GM12878 (cell line): Measurements from ENCODE around the gene ALDH1A2. TPM values are rescaled to one million over a fixed set of nuclear protein-coding genes. Genes with fewer than 3 reads are reported as not detected.

Experiments used
- ATAC-seq: fragments of 200-7000 bp; cut with Tn5 transposase; 3 replicates; pipeline ENCODE4 v1.9.1; 2020; ENCODE audit warnings: mild to moderate bottlenecking, moderate library complexity
- BruUV-seq: library from RNA; stranded (reverse); fragments of 400-500 nt; replicated peaks from 2 replicates; lab custom pipeline; 2021; lab: Mats Ljungman, UMichigan
- CTCF ChIA-PET: fragments of 300-600 bp; sonication (Branson Sonifier 250); formaldehyde crosslinking; extraction: SDS; loops from one replicate; lab custom pipeline; 2021; ENCODE audit warnings: inconsistent platforms; lab: Yijun Ruan, JAX
- POLR2A ChIA-PET: fragments of 350-600 bp; formaldehyde crosslinking; extraction: SDS; loops from one replicate; lab custom pipeline; 2021; ENCODE audit warnings: inconsistent platforms; lab: Charles Lee
- RAD21 ChIA-PET: fragments of 300-600 bp; sonication (Branson Sonifier 250); formaldehyde crosslinking; loops from one replicate; lab custom pipeline; 2023; ENCODE audit warnings: antibody characterized with exemption; ENCODE audit not compliant: unreplicated experiment; lab: Charles Lee
- SMC1A ChIA-PET: fragments of 300-600 bp; sonication (Branson Sonifier 250); formaldehyde crosslinking; loops from one replicate; lab custom pipeline; 2023; ENCODE audit not compliant: unreplicated experiment, uncharacterized antibody; lab: Charles Lee
- DNase-seq: peaks from one replicate; pipeline ENCODE4 v3.0.0-alpha.2; 2011; ENCODE audit warnings: low read depth, low spot score
- FAIRE-seq: peaks from 3 replicates; lab custom pipeline; 2011; peaks lifted over from hg19 to GRCh38; lab: Jason Lieb, UNC
- H2AFZ ChIP-seq: 2 replicates; pipeline ENCODE4 v1.6.0; 2011; ENCODE audit warnings: low read depth, low read length, control low read depth; ENCODE audit not compliant: control insufficient read depth
- H3K27ac ChIP-seq: 2 replicates; pipeline ENCODE4 v1.5.1; 2011; ENCODE audit warnings: control low read depth; ENCODE audit not compliant: control insufficient read depth, insufficient read depth
- H3K27me3 ChIP-seq, 2 experiments: replicated peaks in 1 of 2; 2 replicates each; pipeline versions ENCODE4 v1.6.0 to v1.6.1; 2011; ENCODE audit warnings: low read length in 1 of 2; ENCODE audit not compliant: control insufficient read depth in 2 of 2, insufficient read depth in 2 of 2
- H3K36me3 ChIP-seq, 2 experiments: 2 replicates each; pipeline ENCODE4 v1.5.1; 2011; ENCODE audit warnings: low read length in 1 of 2; ENCODE audit not compliant: control insufficient read depth in 2 of 2, insufficient read depth in 2 of 2
- H3K4me1 ChIP-seq: 2 replicates; pipeline ENCODE4 v1.6.1; 2011; ENCODE audit warnings: mild to moderate bottlenecking, low read length, moderate library complexity, mixed read lengths; ENCODE audit not compliant: control insufficient read depth, insufficient read depth
- H3K4me2 ChIP-seq: 2 replicates; pipeline ENCODE4 v1.6.0; 2011; ENCODE audit warnings: control low read depth; ENCODE audit not compliant: control insufficient read depth, insufficient read depth
- H3K4me3 ChIP-seq: fragments of 200-600 bp; sonication (generic); 2 replicates; pipeline ENCODE4 v1.5.1; 2016
- H3K79me2 ChIP-seq: 2 replicates; pipeline ENCODE4 v1.6.0; 2011; ENCODE audit warnings: low read length; ENCODE audit not compliant: control insufficient read depth, insufficient read depth
- H3K9ac ChIP-seq: 2 replicates; pipeline ENCODE4 v1.8.0; 2011; ENCODE audit warnings: low read length, control low read depth, mixed read lengths; ENCODE audit not compliant: control insufficient read depth, insufficient read depth
- H3K9me3 ChIP-seq: replicated peaks from 3 replicates; pipeline ENCODE4 v1.5.1; 2011; ENCODE audit warnings: mild to moderate bottlenecking, low read length; ENCODE audit not compliant: control insufficient read depth, insufficient read depth
- H4K20me1 ChIP-seq: 2 replicates; pipeline ENCODE4 v1.6.0; 2011; ENCODE audit not compliant: control insufficient read depth, insufficient read depth
- CREM ChIP-seq: IDR thresholded peaks from 2 replicates; pipeline ENCODE4 v1.6.1; 2014; ENCODE audit warnings: antibody characterized with exemption, low read depth
- DPF2 ChIP-seq: fragments of 450-650 bp; IDR thresholded peaks from 2 replicates; pipeline ENCODE4 v1.6.1; 2017; ENCODE audit warnings: mild to moderate bottlenecking
- ESRRA ChIP-seq: IDR thresholded peaks from 2 replicates; pipeline ENCODE4 v1.6.1; 2012; ENCODE audit warnings: mild to moderate bottlenecking, low read length, improper control_type of control experiment
- RFX5 ChIP-seq: IDR thresholded peaks from 2 replicates; pipeline ENCODE4 v1.6.1; 2011; ENCODE audit warnings: low read depth, low read length, improper control_type of control experiment
- RUNX3 ChIP-seq: IDR thresholded peaks from 2 replicates; pipeline ENCODE4 v1.6.1; 2012; ENCODE audit warnings: low read length, inconsistent platforms
- SMAD1 ChIP-seq: fragments of 450-650 bp; IDR thresholded peaks from 2 replicates; pipeline ENCODE4 v1.6.1; 2018; ENCODE audit warnings: mild to moderate bottlenecking, low read depth; ENCODE audit not compliant: partially characterized antibody
- YY1 ChIP-seq: IDR thresholded peaks from 2 replicates; pipeline ENCODE4 v1.6.1; 2011; ENCODE audit warnings: low read depth, mild to moderate bottlenecking, low read length
- ZBED1 ChIP-seq: IDR thresholded peaks from 2 replicates; pipeline ENCODE4 v1.6.1; 2016; ENCODE audit warnings: borderline replicate concordance
- WGBS: methylation state at CpG from one replicate; pipeline ENCODE4 v1.1.6; 2016; ENCODE audit warnings: low lambda C conversion rate; ENCODE audit not compliant: insufficient replicate concordance, insufficient coverage; ENCODE audit errors: missing lambda C conversion rate; 5-methylcytosine and 5-hydroxymethylcytosine counted together
- in situ Hi-C: fragments of 300-500 bp; cut with MboI; formaldehyde crosslinking; loops from 9 replicates; pipeline ENCODE4 v1.14.3; 2018; ENCODE audit warnings: mixed read lengths
- intact Hi-C: fragments of 100-400 bp; cut with micrococcal nuclease; formaldehyde crosslinking; loops from one replicate; pipeline ENCODE4 v1.14.2; 2022; ENCODE audit not compliant: unreplicated experiment
- polyA plus RNA-seq, 11 experiments: library from polyadenylated mRNA; depleted of rRNA in 4 of 11; unstranded in 6 of 11; stranded (reverse) in 5 of 11; fragments of >200 nt; fragmentation: Nextera tagmentation in 4 of 11; fragmentation: Illumina TruSeq in 1 of 11; extraction: Ambion mirVana in 4 of 11; extraction: Trizol in 1 of 11; gene quantifications; 1 replicate in 1 of 11; 2 replicates in 10 of 11; pipeline versions ENCODE4 v1.2.1 to v1.2.3, GENCODE V29; 2011 to 2016; ENCODE audit warnings: inconsistent platforms in 2 of 11, missing spikeins in 2 of 11, low read depth in 1 of 11
- total RNA-seq, 4 experiments: library from RNA; depleted of rRNA in 3 of 4; stranded (reverse); fragments of >200 nt in 3 of 4; fragmentation: Illumina TruSeq in 1 of 4; extraction: Trizol in 1 of 4; gene quantifications; 2 replicates each; pipeline versions ENCODE4 v1.2.1 to v1.2.3, GENCODE V29; 2013 to 2021
- TF ChIP-seq, protein P1 (sequence below): fragments of 450-650 bp; IDR thresholded peaks from 2 replicates; pipeline ENCODE4 v1.6.1; 2016; ENCODE audit warnings: mild to moderate bottlenecking, moderate library complexity, borderline replicate concordance
- TF ChIP-seq, protein P2 (sequence below): fragments of 150-350 bp; IDR thresholded peaks from 2 replicates; pipeline ENCODE4 v1.6.1; 2014; ENCODE audit warnings: mild to moderate bottlenecking, low read depth, low read length

ALDH1A2 gene
- total and polyA plus RNA-seq, 10 of the 15 experiments (the other 5 are each of a cell fraction or from before 2014, with no cell fraction given): 0.06 to 0.92 (median 0.18) TPM; not detected in 5

DNA sequence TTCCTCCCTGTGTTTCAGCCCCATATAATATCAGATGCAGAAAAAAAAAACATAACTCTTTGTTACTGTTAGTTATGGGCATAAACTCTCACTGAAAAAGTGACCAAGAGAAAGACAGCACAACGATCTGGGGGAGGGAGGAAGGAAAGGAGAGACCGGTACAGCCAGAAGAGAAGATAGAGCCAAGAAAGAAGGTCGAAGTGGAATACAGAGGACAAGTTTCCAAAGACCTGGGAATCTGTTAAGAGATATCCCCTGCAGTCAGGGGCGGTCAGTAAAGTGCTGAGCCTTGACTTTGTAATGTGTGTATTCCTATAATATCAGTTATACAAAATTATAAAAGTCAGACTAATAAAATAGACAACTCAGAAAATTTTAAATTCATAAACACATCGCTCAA, 3.3 kb downstream of the ALDH1A2 start:
- no TSS peak for BruUV-seq
- 23% methylated on average over 5 of the region's 5 CpGs for WGBS
- Histone ChIP-seq H3K4me2 (no peak overlapping the region), H3K27me3 (peaks cover 2 to 16% of the 10 kb centered on the region in 2 experiments), H2AFZ (no peak overlapping the region), H3K4me3 (no peak overlapping the region), H4K20me1 (no peaks in the 10 kb centered on the region), H3K9ac (no peak overlapping the region), H3K27ac (no peak overlapping the region), H3K9me3 (no peaks in the 10 kb centered on the region; the same call in 2 of the 3 replicates), H3K36me3 (no peaks in the 10 kb centered on the region), H3K4me1 (no peaks in the 10 kb centered on the region), H3K79me2 (no peaks in the 10 kb centered on the region)
- RAD21 ChIA-PET: no interaction called here
- no peak for TF ChIP-seq ESRRA
- TF ChIP-seq RUNX3: no peak
- TF ChIP-seq CREM: no peak
- TF ChIP-seq YY1: no peak
- no peak for TF ChIP-seq RFX5
- intact Hi-C loops (loop anchor here (10.0 kb wide), 1 partner anchor 497 kb away; no protein-coding TSS in a partner anchor), in situ Hi-C loops (no loop called here)
- CTCF ChIA-PET: no interaction called here
- no peak for ATAC-seq
- POLR2A ChIA-PET: no interaction called here
- DNase-seq: no peak
- SMC1A ChIA-PET: interaction anchor here (1.0 kb wide), 1 partner anchor 11 kb away, joined by 3 read pairs; no protein-coding TSS in a partner anchor
- FAIRE-seq: no peak

DNA sequence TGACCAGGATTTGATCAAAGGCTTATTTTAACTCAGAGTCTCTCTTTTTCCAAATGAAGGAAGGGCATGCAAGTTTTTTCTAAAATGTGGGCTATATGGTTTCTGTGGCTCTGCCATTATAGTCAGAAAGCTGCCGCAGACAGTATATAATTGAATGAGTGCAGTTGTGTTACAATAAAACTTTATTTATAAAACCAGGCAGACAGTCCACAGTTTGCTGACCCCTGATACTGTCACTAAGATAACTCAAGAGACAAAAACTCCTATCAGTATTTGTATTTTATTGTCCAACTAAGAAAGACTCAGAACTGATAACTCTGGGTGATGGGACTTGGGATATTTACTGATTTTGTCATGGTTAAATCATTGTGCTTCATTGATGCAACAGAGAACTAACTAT, 4.9 kb downstream of the ALDH1A2 start:
- Histone ChIP-seq H4K20me1 (no peaks in the 10 kb centered on the region), H3K27me3 (peaks cover 0 to 13% of the 10 kb centered on the region in 2 experiments), H3K9me3 (no peaks in the 10 kb centered on the region; the same call in 2 of the 3 replicates), H3K9ac (no peak overlapping the region), H3K27ac (no peak overlapping the region), H3K79me2 (no peaks in the 10 kb centered on the region), H2AFZ (no peak overlapping the region), H3K4me1 (no peaks in the 10 kb centered on the region), H3K36me3 (no peaks in the 10 kb centered on the region), H3K4me3 (no peak overlapping the region), H3K4me2 (no peak overlapping the region)
- 40% methylated on average over 1 of the region's 1 CpG for WGBS
- no peak for TF ChIP-seq DPF2
- TF ChIP-seq SMAD1: no peak
- TF ChIP-seq, protein P1, sequence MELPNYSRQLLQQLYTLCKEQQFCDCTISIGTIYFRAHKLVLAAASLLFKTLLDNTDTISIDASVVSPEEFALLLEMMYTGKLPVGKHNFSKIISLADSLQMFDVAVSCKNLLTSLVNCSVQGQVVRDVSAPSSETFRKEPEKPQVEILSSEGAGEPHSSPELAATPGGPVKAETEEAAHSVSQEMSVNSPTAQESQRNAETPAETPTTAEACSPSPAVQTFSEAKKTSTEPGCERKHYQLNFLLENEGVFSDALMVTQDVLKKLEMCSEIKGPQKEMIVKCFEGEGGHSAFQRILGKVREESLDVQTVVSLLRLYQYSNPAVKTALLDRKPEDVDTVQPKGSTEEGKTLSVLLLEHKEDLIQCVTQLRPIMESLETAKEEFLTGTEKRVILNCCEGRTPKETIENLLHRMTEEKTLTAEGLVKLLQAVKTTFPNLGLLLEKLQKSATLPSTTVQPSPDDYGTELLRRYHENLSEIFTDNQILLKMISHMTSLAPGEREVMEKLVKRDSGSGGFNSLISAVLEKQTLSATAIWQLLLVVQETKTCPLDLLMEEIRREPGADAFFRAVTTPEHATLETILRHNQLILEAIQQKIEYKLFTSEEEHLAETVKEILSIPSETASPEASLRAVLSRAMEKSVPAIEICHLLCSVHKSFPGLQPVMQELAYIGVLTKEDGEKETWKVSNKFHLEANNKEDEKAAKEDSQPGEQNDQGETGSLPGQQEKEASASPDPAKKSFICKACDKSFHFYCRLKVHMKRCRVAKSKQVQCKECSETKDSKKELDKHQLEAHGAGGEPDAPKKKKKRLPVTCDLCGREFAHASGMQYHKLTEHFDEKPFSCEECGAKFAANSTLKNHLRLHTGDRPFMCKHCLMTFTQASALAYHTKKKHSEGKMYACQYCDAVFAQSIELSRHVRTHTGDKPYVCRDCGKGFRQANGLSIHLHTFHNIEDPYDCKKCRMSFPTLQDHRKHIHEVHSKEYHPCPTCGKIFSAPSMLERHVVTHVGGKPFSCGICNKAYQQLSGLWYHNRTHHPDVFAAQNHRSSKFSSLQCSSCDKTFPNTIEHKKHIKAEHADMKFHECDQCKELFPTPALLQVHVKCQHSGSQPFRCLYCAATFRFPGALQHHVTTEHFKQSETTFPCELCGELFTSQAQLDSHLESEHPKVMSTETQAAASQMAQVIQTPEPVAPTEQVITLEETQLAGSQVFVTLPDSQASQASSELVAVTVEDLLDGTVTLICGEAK: peak; percentile 30; the same call in 1 of the 2 replicates
- TF ChIP-seq ZBED1: no peak
- TF ChIP-seq, protein P2, sequence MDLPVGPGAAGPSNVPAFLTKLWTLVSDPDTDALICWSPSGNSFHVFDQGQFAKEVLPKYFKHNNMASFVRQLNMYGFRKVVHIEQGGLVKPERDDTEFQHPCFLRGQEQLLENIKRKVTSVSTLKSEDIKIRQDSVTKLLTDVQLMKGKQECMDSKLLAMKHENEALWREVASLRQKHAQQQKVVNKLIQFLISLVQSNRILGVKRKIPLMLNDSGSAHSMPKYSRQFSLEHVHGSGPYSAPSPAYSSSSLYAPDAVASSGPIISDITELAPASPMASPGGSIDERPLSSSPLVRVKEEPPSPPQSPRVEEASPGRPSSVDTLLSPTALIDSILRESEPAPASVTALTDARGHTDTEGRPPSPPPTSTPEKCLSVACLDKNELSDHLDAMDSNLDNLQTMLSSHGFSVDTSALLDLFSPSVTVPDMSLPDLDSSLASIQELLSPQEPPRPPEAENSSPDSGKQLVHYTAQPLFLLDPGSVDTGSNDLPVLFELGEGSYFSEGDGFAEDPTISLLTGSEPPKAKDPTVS: no peak
- FAIRE-seq: no peak
- ChIA-PET CTCF (interaction anchor here (1.4 kb wide), 1 partner anchor 10 kb away, joined by 5 read pairs; no protein-coding TSS in a partner anchor), SMC1A (no interaction called here), RAD21 (no interaction called here), POLR2A (no interaction called here)
- intact Hi-C loops: loop anchor here (10.0 kb wide), 1 partner anchor 496 kb away; no protein-coding TSS in a partner anchor
- in situ Hi-C loops: no loop called here
- BruUV-seq: no TSS peak
- DNase-seq: no peak
- no peak for ATAC-seq
